Loucy (cell line): Measurements from ENCODE around the gene U2AF2.

Experiments
- H2AFZ ChIP-seq: fragments of 200-600 bp; sonication (generic); 2 replicates; pipeline ENCODE4 v1.6.0; 2016; ENCODE audit warnings: antibody characterized with exemption, mild to moderate bottlenecking, low read length, moderate library complexity
- H3F3A ChIP-seq: fragments of 200-600 bp; 2 replicates; pipeline ENCODE4 v1.6.0; 2016; ENCODE audit warnings: antibody characterized with exemption, low read depth, mild to moderate bottlenecking
- H3K27me3 ChIP-seq: fragments of 200-600 bp; sonication (generic); 2 replicates; pipeline ENCODE4 v1.6.1; 2014; ENCODE audit warnings: low read length, mild to moderate bottlenecking; ENCODE audit not compliant: insufficient read depth, poor library complexity, severe bottlenecking
- H3K36me3 ChIP-seq: fragments of 200-600 bp; sonication (generic); 2 replicates; pipeline ENCODE4 v1.6.1; 2016; ENCODE audit warnings: low read length; ENCODE audit not compliant: insufficient read depth
- H3K4me1 ChIP-seq: fragments of 200-600 bp; sonication (generic); 2 replicates; pipeline ENCODE4 v1.5.1; 2014; ENCODE audit warnings: low read length, mild to moderate bottlenecking; ENCODE audit not compliant: insufficient read depth, poor library complexity, severe bottlenecking
- H3K4me2 ChIP-seq: fragments of 200-600 bp; sonication (generic); 2 replicates; pipeline ENCODE4 v1.6.0; 2014; ENCODE audit warnings: antibody characterized with exemption, low read length, low read depth, mild to moderate bottlenecking; ENCODE audit not compliant: poor library complexity, severe bottlenecking
- H3K4me3 ChIP-seq: fragments of 200-600 bp; sonication (generic); 2 replicates; pipeline ENCODE4 v1.5.1; 2014; ENCODE audit warnings: low read length, mild to moderate bottlenecking, mixed read lengths; ENCODE audit not compliant: poor library complexity, severe bottlenecking
- H3K79me2 ChIP-seq: fragments of 200-600 bp; sonication (generic); 2 replicates; pipeline ENCODE4 v1.6.1; 2014; ENCODE audit warnings: low read length; ENCODE audit not compliant: insufficient read depth
- H3K9ac ChIP-seq: fragments of 200-600 bp; sonication (generic); 2 replicates; pipeline ENCODE4 v1.6.0; 2014; ENCODE audit warnings: mild to moderate bottlenecking, low read depth, low read length, moderate library complexity; ENCODE audit not compliant: poor library complexity, severe bottlenecking
- H3K9me2 ChIP-seq: fragments of 200-600 bp; sonication (generic); replicated peaks from 2 replicates; pipeline ENCODE4 v1.6.1; 2016; ENCODE audit warnings: low read depth, low read length, mixed read lengths
- H3K9me3 ChIP-seq: fragments of 200-600 bp; sonication (generic); 2 replicates; pipeline ENCODE4 v1.6.1; 2014; ENCODE audit warnings: mild to moderate bottlenecking, antibody characterized with exemption, low read length, low read depth; ENCODE audit not compliant: insufficient read depth
- H4K20me1 ChIP-seq: fragments of 200-600 bp; sonication (generic); 2 replicates; pipeline ENCODE4 v1.6.0; 2014; ENCODE audit warnings: antibody characterized with exemption, low read length, mild to moderate bottlenecking; ENCODE audit not compliant: insufficient read depth, poor library complexity, severe bottlenecking
- EZH2phosphoT487 ChIP-seq: fragments of 200-600 bp; IDR thresholded peaks from 2 replicates; pipeline ENCODE4 v1.6.1; 2018; ENCODE audit warnings: antibody characterized with exemption, mild to moderate bottlenecking, moderate library complexity, borderline replicate concordance
- TF ChIP-seq, protein P1 (sequence below): fragments of 200-600 bp; sonication (generic); conservative IDR thresholded peaks from 2 replicates; pipeline ENCODE4 v1.5.1; 2014; ENCODE audit warnings: mild to moderate bottlenecking, antibody characterized with exemption, low read length

U2AF2 gene

DNA sequence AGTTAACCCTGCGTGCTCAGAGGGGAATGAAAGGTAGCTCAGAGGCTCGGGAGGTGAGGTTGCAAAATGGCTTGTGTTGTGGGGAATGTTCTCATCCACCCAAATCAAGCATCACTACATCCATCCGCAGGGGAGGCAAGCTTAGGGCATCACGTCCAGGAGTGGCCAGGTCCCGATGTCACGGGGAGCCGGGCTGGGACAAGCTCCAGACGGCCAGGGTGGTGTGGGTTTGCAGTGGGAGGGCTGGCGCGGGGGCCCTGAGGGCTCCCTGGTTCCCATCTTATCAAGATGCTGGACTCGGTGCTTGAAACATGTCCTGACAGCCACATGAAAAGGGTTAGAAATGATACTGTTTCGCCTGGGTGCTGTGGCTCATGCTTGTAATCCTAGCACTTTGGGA, 46.0 kb downstream of the U2AF2 start:
- no peak overlapping the region for H3K4me2 ChIP-seq
- H2AFZ ChIP-seq = no peak overlapping the region
- no peaks in the 10 kb centered on the region for H3K9me2 ChIP-seq
- no peaks in the 10 kb centered on the region for H3K79me2 ChIP-seq
- H3K9ac ChIP-seq = no peak overlapping the region
- H3F3A ChIP-seq = no peaks in the 10 kb centered on the region
- H4K20me1 ChIP-seq = no peaks in the 10 kb centered on the region
- no peak overlapping the region for H3K4me3 ChIP-seq
- H3K27me3 ChIP-seq = no peaks in the 10 kb centered on the region
- TF ChIP-seq, protein P1, sequence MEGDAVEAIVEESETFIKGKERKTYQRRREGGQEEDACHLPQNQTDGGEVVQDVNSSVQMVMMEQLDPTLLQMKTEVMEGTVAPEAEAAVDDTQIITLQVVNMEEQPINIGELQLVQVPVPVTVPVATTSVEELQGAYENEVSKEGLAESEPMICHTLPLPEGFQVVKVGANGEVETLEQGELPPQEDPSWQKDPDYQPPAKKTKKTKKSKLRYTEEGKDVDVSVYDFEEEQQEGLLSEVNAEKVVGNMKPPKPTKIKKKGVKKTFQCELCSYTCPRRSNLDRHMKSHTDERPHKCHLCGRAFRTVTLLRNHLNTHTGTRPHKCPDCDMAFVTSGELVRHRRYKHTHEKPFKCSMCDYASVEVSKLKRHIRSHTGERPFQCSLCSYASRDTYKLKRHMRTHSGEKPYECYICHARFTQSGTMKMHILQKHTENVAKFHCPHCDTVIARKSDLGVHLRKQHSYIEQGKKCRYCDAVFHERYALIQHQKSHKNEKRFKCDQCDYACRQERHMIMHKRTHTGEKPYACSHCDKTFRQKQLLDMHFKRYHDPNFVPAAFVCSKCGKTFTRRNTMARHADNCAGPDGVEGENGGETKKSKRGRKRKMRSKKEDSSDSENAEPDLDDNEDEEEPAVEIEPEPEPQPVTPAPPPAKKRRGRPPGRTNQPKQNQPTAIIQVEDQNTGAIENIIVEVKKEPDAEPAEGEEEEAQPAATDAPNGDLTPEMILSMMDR = no peak
- TF ChIP-seq EZH2phosphoT487 = no peak
- no peaks in the 10 kb centered on the region for H3K9me3 ChIP-seq
- H3K36me3 ChIP-seq = peaks cover 13% of the 10 kb centered on the region; the same call in 1 of the 2 replicates
- no peaks in the 10 kb centered on the region for H3K4me1 ChIP-seq

DNA sequence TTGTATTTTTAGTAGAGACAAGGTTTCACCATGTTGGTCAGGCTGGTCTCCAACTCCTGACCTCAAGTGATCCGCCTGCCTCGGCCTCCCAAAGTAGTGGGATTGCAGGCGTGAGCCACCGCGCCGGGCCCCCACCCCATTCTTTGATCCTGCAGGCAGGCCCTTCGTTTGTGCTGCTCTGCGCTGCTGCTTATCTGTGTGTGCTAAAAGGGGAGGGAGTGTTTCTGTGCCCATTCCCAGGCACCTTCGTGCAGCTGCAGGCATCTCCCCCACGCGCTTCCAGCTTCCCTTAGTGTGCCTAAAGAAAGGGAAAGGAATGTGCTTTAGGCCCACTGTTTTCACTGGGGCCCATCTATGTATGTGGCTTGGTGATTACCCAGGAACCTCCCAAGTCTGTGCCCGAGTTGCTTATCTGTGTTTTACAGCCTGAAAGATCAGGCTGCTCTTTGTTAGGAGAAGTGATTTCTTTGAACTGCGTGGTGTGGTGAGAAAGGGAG, 47.3 kb downstream of the U2AF2 start:
- no peaks in the 10 kb centered on the region for H3F3A ChIP-seq
- H3K9ac ChIP-seq = no peak overlapping the region
- peaks cover 4% of the 10 kb centered on the region; the same call in 1 of the 2 replicates for H3K36me3 ChIP-seq
- no peaks in the 10 kb centered on the region for H3K79me2 ChIP-seq
- H2AFZ ChIP-seq = no peak overlapping the region
- TF ChIP-seq EZH2phosphoT487 = no peak
- TF ChIP-seq, protein P1 = no peak
- H3K9me2 ChIP-seq = no peaks in the 10 kb centered on the region
- no peaks in the 10 kb centered on the region for H3K27me3 ChIP-seq
- no peaks in the 10 kb centered on the region for H3K4me1 ChIP-seq
- H4K20me1 ChIP-seq = no peaks in the 10 kb centered on the region
- H3K9me3 ChIP-seq = no peaks in the 10 kb centered on the region
- no peak overlapping the region for H3K4me3 ChIP-seq
- no peak overlapping the region for H3K4me2 ChIP-seq

DNA sequence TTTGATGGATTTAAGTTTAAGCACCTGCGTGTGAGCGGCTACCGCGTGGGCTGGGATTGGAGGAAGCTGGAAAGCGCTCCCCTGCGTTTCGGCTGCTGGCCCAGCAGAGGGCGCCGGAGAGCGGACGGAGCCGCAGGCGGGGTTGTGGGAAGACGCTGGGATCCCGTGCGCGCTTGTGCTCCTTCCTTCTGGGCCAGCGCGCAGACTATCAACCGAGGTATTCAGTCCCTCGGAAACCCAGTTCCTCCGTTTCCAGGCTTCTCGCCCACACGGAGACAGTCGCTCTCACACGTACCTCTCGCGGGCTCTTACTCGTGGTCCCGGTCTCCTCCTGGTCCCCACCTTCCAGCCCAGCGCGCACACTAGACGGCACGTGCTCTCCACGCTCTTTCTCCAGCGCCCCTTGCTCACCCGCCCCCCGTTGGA, 49.0 kb downstream of the U2AF2 start:
- TF ChIP-seq, protein P1 = peak; percentile 59
- TF ChIP-seq EZH2phosphoT487 = no peak

More for the DNA sequence above, 49.0 kb downstream of the U2AF2 start:
- Histone ChIP-seq H3K27me3 (no peaks in the 10 kb centered on the region), H3K4me2 (no peak overlapping the region), H2AFZ (no peak overlapping the region), H4K20me1 (no peaks in the 10 kb centered on the region), H3K79me2 (no peaks in the 10 kb centered on the region), H3K9me3 (no peaks in the 10 kb centered on the region), H3K9me2 (no peaks in the 10 kb centered on the region), H3K4me1 (no peaks in the 10 kb centered on the region), H3K4me3 (no peak overlapping the region), H3F3A (no peaks in the 10 kb centered on the region), H3K36me3 (peaks cover 4% of the 10 kb centered on the region; the same call in 1 of the 2 replicates), H3K9ac (no peak overlapping the region)
